Lung microvascular endothelial cell (primary cell): ENCODE measurements around the gene NUPR1. TPM values are rescaled to one million over a fixed set of nuclear protein-coding genes. Genes with fewer than 3 reads are reported as not detected.
A peak's percentile ranks its signal among the peaks of the same experiment; 100 is the strongest.
"Not testable (repeated sequence)": the region's sequence is repeated elsewhere in the genome, so short reads cannot be mapped to it uniquely, and the experiment has no call there.

ENCODE experiments used
- DNase-seq, 2 donors: peaks; one replicate each; pipeline versions ENCODE4 v3.0.0 to v3.0.0-alpha.2; 2010; ENCODE audit warnings: low read depth in 2 of 2
- total RNA-seq: library from RNA; depleted of rRNA; stranded (reverse); fragments of >200 nt; gene quantifications from 2 replicates; pipeline ENCODE4 v1.2.1, GENCODE V29; 2014

The NUPR1 gene
- total RNA-seq, 1 donor from 2014 or later: 11.9 TPM

DNA sequence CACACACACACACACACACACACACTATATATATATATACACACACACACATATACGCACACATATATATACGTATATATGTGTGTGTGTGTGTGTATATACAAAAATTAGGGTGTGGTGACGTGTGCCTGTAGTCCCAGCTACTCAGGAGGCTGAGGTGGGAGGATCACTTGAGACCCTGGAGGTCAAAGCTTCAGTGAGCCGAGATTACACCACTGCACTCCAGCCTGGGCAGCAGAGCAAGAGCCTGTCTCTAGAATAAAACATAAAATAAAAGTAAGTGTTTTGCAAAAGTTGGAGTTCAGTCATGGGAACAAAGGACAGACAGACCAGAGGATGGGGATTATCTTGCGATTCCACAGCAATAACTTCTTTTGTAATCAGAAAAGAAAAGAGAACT is 10.8 kb downstream of the NUPR1 start:
- DNase-seq: no peak

DNA sequence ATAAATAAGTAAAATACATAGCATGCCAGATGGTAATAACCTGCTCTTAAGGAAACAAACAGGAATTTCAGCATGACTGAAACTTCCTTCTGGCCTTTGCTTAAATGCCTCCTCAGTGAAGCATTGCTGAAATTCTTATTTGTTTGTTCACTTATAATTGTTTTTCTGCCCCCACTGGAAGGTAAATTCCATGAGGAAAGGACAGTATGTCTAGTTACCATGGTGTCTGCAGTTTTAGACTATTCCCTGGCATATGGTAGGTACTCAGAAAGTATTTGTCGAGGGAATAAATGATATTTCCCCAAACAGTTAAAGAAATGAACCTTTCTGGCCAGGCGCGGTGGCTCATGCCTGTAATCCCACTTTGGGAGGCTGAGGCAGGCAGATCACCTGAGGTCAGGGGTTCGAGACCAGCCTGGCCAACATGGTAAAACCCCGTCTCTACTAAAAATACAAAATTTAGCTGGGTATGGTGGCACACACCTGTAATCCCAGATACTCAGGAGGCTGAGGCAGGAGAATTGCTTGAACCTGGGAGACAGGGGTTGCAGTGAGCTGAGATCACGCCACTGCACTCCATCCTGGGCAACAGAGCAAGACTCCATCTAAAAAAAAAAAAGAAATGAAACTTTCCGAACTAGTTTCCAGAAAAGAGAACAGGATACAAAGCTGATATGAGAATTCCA is 11.5 kb downstream of the NUPR1 start:
- peak in 1 of 2 donors; percentile 49 for DNase-seq

DNA sequence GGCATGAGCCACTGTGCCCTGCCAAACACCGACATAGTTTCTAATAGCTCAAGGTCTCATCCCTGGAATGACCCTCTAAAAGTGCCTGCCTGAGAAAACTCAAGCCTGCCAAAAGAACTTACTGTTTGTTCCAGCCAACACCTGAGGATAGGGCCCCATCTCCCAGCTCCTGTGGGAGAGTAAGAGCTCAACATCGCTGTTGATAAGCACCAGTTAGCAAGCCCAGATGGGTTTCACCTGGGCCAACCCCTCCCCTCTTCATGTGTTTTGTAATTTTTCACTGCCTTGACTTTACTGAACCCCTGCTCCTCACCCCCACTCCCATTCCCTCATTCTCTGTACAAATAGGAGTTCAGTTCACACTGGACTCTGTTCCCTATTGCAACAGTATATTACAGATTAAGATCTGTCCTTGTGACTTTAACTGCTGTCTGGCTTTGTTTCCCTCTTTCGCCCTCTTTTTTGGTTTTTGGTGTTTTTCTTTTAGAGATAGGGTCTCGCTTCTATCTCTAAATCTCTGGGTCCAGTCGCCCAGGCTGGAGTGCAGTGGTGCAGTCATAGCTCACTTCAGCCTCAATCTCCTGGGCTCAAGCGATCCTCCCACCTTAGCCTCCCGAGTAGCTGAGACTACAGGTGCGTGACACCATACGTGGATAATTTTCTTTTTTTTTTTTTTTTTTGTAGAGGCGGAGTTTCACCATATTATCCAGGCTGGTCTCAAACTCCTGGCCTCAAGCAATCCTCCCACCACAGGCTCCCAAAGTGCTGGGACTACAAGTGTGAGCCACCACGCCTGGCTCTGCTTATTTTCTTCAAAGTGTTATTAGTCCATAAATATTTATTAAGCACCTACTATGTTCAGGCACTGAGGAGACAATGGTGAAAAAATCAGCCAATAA is 12.3 kb downstream of the NUPR1 start:
- no peak for DNase-seq

DNA sequence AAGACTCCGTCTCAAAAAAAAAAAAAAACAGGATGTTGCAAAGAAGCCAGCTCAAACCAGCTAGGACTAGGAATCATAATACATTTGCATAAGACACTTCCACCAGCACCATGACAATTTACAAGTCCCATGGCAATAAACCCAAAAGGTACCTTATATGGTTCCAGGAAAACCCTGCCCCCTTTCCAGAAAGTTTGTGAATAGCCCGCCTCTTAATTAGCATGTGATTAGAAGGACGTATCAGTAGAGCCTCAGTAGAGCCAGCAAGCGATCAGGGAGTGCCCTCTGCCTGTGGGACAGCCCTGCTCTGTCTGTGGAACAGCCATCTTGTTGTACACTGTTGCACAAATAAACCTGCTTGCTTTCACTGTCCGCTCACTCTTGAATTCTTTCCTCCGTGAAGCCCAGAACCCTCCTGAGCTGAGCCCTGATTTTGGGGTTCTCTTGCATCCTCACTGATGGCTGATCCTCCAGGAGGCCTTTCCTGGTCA is 14.0 kb downstream of the NUPR1 start:
- DNase-seq: peak; percentile 16 to 17

DNA sequence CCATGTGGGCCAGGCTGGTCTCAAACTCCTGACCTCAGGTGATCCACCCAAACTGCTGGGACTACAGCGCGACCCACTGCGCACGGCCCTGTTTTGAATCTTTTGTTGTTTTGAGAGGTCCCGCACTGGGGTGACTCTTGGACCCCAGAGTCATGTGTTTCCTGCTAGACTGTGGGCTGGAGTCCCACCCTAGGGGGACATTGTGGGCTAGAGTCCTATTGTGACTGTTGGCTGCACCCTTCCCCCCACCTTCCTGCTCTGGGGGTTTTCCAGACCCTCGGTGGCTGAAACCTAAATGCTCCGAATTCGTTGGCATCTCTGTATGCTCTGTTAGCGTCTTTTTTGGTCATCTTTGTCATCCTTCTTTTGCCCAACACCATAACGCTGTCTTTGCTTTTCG is 16.0 kb downstream of the NUPR1 start:
- no peak for DNase-seq

DNA sequence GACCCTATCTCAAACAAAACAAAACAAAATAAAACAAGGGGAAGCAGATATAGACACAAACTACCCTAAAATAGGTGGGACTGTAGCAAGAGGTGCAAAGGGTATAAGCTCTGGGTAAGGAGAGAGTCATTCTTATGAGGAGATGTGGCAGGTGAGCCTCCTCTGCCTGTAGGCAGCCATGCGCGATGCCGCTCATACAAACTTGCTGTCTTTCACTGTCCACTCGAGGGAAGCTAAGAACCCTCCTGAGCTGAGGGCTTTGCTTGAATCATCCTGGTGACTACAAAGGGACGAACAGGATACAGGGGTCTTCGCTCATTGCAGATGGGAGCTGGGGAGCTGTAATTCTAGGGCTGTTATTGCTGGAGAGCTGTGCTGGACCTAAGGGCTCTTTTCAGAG is 17.3 kb downstream of the NUPR1 start:
- DNase-seq: no peak

DNA sequence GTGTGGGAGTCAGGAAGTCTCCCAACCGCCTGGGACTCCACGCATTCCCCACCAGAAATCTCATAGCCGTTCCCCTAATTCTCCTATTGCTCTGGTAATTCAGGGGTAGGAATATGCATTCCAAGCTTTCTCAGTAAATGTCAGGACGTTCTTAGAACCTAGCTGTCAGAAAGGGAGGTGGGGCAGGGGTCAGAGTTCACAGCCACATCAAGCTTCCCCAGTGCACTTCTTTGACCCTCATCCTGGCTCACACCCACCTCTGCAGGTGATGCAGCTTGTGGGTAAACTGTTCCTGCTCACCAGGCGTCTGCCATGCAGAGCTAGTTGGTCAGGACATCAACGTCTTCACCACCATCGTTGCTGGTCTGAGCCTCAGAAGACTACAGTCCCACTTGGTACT is 18.1 kb downstream of the NUPR1 start:
- no peak for DNase-seq

DNA sequence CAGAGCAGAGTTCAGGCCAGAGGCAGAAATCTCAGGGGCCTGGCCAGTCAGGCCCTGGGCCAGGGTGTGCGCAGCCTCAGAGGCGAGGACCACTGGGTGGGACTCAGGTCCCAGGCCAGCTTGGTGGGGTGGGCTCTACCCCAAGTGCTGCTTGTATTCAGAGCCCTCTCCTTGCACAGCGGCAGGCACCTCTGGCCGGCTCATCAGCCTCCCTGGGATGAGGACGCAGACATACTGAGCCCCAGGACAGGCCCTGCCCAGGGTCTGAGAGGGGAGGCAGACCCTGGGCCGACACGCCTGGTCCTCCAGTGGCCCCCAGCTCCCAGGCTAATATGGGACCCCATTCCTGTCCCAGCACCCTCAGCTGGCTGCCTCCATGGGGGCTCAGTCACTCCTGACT is 24.5 kb downstream of the NUPR1 start:
- no peak for DNase-seq

DNA sequence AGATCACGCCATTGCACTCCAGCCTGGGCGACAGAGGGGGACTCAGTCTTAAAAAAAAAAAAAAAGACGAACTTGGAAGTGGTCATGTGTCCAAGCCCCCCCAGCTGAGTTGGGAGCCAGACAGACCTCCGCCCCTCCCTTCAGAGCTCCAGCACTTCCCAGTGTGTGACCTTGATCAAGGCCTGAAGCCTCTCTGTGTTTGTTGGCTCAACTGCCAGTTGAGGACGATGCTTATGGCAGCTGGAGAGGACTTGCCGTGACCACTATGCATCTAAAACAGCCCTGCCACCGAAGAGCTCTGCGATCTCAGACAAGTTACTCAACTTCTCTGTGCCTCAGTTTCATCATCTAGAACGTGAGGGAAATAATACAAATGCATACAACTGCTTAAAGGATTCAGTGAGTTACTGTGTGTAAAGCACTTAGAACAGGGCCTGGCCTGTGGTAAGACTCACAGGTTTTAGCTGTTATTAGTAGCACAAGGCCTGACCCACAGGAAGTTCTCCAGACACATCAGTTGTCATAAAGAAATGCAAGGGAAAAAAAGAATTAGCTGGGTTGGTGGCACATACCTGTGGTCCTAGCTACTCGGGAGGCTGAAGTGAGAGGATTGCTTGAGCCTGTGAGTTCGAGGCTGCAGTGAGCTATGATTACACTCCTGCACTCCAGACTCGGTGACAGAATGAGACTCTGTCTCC is 25.1 kb downstream of the NUPR1 start:
- no peak for DNase-seq

DNA sequence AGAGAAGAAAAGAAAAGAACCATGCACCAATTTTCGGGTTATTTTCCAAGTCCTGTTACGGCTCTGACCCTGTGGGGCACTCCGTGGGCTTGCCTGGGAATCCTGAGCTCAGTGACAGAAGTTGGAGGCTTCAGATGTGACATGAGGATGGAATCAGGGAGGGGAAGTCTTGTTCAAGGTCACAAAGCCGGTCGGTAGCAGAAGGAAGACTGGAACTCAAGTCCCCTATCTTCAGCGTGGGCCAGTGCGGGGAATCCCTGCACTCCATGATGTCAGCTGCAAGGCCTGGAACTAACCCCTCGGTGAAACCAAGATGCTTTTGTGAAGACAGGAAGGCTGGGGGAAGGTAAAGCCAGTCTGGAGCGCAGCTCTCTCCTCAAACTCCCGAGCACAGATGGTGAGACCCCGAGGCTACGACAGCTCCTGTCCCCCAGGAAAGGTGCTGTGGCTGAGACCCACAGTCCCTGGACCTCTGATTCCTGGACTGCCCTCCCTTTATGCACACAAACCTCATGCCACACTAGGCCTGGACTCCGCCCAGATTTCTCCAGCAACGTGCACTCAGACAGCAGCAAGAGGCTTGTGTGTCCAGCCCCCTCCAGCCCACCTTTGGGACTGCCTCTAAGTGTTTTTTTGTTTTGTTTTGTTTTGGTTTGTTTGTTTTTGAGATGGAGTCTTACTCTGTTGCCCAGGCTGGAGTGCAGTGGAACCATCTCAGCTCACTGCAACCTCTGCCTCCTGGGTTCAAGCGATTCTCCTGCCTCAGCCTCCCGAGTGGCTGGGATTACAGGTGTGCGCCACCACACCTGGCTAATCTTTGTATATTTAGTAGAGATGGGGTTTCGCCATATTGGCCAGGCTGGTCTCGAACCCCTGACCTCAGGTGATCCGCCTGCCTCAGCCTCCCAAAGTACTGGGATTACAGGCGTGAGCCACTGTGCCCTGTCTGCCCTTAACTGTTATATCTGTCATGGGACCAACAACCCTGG is 26.7 kb downstream of the NUPR1 start:
- no peak for DNase-seq

DNA sequence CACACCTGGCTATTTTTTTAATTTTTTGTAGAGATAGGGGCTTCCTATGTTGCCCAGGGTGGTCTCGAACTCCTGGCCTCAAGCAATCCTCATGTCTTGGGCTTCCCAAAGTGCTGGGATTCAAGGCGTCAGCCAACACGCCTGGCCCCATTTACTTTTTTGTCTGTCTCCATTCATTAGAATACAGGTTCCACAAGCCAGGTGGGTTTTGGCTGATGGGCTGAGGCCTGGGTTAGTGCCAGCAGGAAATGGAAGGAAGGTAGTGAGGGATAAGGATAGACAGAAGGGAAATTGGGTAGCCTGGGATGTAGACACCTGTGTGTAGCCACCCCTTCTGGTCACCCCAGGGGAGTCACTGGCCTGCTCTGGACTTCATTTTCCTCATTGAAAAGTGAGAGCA is 27.7 kb downstream of the NUPR1 start:
- DNase-seq: no peak

DNA sequence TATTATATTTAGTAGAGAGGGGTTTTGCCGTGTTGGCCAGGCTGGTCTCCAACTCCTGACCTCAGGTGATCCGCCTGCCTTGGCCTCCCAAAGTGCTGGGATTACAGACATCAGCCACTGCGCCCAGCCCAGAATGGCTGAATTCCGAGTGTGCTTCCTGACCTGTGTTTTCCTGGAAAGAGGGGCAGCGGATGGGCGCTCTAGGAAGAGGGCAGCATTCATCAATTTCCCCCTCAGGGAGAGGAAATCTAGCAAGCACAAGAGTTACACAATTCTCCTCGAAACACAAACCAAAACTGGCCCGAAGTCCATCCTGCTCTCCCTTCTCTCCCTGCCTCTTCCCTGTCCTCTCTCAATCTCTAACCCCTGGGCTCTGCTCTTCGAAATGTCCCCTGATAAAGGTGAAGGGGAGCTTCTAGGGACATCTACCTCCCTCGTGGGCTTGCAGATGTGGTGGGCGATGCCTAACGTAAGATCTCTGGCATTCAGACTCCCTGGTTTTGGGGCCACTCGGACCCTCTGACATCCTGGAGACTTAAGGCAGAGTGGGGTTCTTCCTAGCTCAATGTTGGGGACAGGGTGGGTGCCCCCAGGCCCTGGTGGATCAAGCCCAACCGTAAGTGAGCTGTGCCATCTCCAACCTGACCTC is 33.2 kb downstream of the NUPR1 start:
- peak in 1 of 2 donors; percentile 16 for DNase-seq

DNA sequence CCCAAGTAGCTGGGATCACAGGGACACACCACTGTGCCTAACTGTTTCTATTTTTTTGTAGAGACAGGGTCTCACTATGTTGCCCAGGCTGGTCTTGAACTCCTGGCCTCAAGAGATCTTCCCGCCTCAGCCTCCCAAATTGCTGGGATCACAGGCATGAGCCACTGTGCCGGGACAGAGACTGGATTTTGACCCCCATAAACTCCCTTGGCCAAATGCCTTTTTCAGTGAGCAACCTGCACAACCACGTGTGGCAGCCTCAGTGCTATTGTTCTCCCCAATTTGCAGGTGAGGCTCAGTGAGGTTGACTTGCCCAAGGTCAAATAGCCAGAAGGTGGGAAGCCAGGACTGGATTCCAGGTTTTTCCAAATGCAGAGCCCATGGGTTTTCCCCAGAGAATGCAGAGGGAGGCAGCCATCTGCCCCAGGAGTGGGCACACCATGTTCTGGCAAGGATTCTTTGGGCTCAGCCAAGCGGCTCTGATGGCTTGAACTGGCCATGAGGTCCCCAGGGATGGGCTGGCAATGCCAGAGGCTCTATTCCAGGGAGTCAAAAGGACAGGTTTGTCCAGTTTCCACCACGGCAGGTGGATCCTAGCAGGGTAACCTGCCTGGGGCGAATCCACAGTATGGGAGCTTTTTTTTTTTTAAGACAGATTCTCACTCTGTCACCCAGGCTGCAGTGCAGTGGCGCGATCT is 33.9 kb downstream of the NUPR1 start:
- no peak for DNase-seq

DNA sequence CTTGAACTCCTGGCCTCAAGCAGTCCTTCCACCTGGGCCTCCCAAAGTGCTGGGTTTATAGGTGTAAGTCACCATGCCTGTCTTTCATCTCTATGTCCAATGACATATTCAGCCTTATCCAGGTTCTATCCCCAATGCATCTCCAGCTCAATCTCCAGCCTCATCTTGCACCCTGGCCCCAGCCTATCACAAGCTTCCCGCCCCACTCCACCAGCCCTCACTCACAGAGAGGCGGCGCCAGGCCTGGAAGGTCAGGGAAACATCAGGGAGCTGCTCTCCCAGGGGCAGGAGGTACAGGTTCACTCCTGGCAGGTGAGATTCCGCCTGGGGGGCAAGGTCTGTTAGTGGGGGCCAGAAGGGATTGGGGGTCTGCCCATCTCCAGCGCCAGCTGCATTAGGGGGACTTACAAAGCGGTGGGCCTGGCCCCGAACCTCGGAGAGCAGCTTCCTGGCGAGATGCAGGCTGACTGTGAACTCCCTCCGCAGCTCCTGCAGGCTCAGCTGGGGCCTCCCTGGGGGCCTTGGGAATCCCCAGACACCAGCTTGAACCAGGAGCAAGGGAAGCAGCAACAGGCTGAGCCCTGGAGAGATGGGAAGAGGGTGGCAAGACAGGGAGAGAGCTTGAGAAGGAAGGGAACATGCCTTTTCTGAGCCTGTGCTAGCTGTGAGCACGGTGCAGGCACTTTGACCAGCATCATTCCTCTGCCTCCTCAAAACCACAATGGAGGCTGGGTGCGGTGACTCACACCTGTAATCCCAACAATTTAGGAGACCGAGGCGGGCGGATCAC is 35.1 kb downstream of the NUPR1 start:
- no peak for DNase-seq

DNA sequence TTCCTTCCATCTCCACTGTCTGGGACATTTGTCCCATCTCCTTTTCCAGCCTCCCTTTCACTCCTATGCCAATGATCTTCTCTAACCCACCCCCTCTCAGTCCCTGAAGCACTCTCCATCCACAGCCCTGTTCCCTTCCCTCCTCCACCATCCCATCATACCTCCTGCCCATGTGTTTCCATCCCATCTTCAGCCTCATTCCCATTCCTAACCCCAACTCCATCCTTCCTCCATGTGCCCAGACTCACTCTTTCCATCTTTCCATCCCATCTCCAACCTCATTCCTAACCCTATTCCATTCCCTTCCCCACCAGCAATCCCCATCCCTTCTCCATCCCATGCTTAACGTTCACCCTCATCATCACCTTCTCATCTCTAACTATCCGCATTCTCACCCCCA is 36.5 kb downstream of the NUPR1 start:
- no peak for DNase-seq

DNA sequence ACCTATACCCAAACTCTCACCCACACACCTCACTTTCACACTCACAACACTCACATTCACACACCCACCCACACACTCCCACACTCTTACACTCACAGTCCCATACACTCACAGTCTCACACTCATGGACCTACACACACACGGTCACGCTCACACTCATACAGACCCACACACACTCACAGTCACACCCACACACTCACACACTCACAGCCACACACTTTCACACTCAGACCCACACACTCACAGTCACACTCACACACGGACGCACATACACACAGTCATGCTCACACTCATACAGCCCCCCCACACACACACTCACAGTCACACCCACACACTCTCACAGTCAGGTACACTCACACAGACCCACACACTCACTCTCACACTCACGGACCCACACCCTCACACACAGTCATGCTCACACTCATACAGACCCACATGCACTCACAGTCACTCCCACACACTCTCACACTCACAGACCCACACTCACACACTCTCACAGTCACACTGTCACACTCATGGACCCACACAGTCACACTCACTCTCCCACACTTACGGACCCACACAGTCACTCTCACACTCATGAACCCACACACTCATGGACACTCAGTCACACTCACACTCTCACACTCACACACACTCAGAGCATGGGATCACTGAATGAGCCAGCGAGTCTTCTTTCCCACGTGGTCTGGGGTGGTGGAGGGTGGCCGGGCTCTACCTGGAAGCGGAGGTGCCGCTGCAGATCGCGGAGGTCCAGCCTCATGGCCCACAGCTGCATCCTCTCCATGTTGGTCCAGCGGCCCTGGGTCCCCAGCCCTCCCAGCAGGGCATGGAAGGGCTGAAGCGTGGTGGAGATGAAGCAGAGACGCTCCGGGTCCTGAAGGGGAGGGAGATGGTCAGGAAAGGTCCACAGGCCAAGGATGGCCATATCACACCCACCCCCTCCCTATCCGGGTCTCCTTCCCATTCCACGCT is 37.2 kb downstream of the NUPR1 start:
- no peak for DNase-seq

DNA sequence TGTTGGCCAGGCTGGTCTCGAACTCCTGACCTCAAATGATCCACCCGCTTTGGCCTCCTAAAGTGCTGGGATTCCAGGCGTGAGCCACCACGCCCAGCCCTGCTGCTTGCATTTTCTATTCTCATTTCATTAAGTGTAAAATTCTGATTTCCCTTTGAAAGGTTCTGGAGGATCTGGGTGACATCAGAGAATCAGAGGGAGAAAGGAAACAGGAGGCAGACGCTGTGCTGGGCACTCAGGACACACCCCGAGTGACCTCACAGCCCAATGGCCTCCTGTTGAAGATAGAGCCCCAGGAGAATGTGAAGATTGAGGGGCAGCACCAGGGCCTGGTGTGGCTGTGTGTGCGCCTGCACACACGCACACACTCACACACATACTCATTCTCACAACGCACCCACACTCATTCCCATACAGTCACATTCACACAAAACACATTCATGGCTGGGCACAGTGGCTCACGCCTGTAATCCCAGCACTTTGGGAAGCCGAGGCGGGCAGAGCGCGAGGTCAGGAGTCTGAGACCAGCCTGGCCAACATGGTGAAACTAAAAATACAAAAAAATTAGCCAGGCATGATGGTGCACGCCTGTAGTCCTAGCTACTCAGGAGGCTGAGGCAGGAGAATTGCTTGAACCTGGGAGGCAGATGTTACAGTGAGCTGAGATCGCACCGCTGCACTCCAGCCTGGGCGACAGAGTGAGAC is 38.1 kb downstream of the NUPR1 start:
- not testable (repeated sequence) for DNase-seq
